NCI-H774 (cell line): ENCODE measurements around the gene CDH16.

Experiments
- DNase-seq: peaks from one replicate; lab custom pipeline; 2025; lab: John Stamatoyannopoulos, UW

The CDH16 gene

DNA sequence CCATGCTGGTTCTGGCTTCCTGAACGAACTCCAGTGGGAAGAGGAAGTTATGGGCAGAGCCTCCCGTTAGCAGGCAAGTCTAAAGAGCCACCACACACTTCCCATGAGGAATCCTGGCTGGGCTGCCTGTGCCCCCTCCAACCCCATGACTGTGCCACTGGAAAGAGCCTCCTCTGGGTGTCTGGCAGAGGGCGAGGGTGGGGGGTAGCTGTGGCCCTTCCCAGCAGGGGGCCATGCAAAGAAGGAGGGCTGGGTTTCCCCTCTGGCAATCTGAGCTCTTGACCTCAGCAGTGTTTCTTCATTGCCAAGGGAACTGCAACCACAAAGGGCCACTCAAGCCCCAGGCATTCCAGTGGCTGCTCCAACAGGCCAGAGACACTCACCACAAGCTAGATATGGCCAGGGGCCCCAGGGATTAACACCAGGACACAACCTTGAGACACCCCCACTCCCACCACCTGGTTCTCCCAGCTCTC lies 8.3 kb upstream of the CDH16 start:
- no peak for DNase-seq

DNA sequence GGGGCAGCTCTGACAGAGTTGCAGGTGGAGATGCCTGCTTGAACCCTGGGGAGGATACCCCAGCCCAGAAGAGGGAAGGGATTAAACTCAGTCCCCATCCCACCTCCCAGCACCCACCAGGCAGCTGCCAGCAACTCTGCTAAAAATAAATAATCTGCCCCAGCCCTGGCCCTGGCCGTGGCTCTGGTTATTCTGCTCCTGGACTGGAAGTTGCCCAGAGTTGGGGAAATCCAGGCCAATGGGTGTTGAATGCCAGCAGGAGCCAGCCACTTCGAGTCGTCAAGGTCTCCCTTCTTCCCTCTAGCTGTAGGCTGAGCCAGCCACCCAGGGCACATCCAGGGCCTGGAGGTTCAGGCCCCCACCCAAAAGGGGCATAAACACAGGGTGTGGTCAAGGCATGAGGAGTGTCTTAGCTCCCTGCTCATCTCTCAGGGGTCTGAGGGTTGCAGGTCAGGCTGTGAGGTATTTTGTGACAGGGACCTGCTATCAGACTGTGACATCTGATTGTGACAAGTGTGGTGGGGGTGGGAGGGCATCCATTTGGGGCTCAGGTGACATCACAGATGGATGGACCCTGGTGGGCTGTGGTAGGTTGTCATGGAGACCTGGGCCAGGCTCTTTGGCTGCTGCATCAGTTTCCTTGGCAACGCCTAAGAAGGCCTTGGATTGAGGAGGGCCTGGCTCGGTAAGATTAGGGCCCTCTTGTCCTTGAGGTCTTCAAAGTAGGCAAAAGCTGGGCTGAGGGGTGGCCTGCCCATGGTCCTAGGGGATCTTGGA lies 7.7 kb upstream of the CDH16 start:
- no peak for DNase-seq

DNA sequence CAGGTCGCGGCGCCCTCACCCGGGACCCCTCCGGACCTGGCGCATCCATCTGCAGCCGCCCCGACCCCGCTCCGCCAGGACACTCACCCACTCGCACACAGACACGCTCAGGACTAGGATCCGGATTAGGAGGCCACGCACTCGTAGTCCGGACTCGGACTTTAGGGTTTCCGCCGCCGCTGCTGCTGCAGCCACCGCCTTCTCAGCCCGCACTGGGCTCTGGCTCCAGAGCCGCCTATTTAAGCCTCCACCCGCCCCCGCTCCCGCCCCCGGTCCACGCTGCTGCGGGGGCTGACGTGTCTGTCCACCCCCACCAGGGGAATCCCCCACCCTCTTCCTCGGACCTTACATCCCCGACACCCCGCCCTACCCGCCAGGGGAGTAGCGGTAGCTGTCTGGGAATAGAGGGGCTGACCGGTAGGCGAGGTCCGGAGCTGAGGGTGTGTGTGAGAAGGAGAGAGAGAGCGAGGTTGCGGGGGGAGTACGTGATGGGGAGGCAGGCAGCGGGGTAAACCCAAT lies 6.7 kb upstream of the CDH16 start, which contains the start of gene RRAD:
Gene RRAD, minus strand, starts transcription at position 214 of the 519 bp plus-strand sequence. CDS start 356 bp downstream, outside the sequence.
- DNase-seq: no peak

DNA sequence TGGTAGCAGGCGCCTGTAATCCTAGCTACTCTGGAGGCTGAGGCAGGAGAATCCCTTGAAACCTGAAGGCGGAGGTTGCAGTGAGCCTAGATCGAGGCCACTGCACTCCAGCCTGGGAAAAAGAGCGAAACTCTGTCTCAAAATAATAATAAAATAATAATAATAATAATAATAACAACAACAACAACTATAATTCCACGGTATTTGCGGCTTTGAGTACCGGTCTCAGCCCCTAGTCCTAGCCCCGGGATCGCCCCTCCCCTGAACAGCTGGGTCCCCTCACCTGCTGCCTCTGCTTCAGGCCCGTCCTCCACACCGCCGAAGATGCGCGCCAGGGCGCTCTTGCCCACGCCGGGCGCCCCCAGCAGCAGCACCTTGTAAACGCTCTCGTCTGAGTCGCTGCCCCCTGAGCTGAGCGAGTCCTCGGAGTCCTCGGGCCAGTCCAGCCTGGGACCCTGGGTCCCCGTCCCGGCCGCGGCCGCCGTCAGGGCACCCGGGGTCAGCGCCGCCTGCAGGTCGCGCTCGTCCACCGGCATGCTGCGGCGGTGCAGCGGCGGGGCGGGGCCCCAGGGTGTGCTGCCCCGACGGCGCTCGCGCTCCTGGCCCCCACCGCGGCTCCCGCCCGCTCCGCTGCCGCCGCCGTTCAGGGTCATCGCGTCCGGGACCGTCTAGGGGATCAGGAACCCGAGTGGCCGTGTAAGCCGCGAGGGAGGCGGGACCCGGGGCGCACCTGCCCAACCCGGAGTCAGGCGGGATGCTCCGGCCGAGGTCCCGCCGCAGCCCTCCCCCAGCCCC lies 6.0 kb upstream of the CDH16 start:
- no peak for DNase-seq

DNA sequence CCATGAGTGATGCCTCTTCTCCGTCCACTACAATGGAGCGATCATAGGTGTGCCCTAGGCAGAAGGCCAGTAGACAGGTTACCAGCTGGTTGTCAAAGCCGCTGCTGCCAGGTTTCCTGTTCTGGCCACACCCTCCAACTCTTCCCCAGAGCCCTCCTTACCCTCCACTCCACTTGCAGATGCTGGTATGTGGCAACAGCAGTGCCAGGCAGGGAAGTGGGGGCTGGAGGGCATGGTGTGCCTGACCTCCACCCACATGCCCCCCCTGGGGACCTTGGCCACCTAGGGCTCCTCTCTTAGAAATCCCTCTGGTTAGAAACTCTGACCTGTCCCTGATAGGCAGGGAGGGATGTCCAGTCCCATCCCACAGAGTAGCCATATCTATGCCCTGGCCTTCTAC lies 5.2 kb upstream of the CDH16 start:
- DNase-seq: no peak

DNA sequence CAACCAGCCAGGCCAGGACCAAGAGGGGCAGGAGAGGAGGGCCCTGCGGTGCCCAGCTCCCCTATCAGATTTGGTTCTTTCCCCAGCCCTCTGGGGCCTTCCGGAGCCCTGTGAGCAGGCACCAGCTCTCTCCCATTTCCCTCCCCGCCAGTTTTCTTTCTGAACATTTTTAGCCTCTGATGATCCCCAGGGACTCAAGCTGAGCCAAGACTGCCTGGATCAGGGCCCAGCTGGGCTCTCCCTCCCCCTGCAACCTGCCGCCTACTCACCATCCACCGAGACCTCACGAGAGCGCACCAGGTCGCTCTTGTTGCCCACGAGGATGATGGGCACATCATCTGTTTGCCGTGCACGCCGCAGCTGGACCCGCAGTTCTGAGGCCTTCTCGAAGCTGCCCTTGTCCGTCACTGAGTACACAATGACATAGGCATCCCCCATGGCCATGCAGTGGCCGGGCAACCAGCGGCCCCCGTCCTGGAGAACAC lies 4.6 kb upstream of the CDH16 start:
- no peak for DNase-seq

DNA sequence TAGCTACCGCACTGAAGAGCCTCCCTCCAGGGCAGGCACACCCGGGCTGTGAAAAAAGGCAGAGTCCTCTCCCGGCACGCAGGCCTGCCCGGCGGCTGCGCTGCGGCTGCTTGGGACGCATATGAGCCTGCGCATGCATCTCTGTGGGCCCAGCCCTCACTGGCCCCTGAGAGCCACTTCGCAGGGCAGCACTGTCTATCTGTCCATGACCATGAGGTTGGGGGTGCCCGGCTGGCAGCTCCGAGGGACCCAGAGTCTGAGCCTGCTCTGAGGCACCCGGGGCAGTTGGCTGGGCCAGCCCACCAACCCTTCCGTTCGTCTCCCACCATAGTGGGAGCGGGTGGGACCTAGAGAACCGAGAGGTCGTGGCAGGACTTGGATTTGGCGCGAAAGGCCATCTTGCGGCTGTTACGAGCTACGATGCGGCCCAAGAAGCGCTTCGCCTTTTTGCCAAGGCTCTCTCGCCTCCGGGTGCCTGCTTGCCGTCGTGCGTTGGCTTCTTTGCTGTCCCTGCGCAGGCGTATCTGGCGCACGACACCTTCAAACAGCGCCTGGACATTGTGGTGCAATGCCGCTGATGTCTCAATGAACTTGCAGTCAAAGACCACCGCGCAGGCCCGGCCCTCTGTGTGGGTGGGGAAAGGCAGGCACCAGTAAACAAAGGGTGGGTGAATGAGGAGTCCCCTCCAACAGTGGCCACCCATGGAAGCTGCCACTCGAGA lies 3.2 kb upstream of the CDH16 start:
- no peak for DNase-seq

DNA sequence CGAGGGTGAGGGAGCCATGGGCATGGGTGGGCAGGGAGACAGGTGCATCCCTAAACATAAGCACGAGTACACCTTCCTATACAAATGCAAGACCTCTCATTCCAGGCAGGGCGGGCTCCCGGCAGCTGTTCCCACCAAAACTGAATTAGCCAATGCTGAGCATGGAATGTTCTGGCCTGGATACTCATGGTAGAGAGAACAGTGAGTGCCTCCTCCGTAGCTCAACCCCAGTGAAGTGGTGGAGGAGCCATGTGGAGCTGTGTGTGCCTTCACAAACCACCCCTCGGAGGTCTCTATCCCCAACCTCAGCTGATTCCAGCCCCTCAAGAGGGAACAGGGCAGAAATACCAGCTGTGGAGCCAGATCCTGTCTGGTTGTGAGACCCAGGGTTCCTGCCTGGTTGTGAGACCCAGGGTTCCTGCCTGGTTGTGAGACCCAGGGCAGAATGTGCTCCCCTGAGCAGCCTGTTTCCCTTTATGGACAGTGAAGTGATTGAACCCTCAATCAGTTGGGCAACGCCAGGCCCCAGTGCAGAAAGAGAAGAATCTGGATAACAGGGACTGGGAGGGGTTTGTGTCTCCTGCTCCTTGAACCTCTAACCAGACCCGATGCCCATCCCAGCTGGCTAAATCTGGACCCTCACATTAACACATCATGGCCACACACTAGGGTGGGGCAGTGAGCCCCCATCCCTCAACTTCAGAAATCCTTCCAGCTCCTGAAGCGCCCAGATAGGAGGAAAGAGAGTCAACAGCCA lies 2.4 kb upstream of the CDH16 start:
- no peak for DNase-seq

DNA sequence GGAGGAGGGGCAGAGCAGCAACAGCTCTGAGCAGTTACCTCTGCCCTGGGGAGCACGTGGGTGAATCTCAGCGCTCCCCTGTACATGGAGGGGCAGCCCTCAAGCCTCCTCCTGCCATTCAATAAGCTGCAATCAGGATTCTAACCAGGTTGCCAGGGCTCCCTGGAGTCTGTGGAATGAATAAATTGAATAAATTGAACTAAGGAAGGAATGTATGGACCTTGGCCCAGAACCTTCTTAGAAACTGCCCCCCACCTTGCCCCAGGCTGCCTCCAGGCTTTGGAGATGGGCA lies 1.6 kb upstream of the CDH16 start:
- DNase-seq: no peak

DNA sequence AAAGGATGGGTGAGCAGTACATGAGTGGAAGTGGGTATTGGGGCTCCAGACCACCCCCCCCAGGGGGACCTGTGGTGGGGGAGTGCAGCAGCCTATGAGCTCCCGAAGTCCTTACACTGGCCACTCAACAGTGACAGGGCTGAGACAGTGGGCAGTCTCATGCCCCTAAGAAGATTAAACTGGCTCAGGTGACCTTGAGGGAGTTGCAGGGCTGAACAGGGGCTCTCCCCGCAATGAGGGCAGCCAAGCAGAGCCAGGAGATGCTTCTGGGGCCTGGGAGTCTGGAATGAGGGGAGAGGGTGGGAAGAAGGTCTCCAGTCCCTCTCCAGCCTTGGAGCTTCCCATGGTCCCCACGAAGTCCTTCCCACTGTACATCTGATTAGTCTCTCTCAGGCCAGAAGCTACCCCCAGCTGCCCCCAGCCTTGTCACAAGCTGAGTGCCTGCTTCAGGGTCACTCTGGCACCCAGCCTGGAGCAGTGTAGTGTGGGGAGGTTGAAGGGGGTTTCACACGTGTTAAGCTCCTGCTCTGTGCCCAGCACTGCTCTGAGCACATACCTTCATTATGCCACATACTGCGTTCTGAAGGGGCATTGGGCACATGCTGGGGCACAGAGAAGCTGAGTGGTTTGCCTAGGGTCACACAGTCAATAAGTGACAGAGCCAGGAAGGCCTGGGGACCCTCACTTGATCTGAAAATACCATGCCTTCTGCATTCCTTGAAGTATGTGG lies 1.0 kb upstream of the CDH16 start:
- no peak for DNase-seq

DNA sequence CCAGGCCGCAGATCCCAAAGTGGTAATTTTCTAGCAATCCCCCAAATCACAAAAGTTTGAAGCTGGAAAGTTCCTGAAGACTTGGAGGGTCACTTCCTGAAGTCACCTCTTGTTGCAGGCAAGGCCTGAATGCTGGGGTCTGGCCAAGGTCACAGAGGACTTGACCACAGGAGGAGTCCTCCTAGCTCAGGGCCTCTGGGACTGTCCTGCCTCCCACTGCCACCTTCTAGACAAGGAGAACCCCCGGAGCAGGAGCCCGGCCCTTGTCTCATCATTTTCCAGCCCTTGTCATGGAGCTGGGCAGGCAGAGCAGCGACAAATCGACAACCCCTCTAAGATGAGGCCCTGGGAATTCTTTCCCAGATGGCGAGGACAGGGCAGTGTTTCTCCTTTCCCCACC lies 330 bp downstream of the CDH16 start:
- no peak for DNase-seq

DNA sequence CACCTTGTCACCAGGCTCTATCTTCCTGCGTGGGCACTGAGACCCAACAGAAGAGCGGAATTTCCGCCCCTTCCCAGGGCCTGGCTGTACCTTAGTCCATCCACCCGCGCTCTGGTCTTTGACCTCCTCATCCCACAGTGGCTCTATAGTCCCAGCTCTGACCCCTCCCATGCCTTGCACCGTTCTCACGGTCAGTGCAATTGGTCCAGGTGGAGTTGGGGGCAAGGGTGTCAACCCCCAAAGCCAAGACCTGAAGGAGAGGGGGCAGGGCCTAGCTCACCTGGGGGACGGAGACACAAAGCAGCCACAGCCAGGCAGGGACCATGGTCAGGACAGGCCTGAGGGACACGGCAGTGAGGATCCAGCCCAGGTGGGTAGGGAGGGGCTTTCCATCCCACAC lies 944 bp downstream of the CDH16 start:
- DNase-seq: no peak

DNA sequence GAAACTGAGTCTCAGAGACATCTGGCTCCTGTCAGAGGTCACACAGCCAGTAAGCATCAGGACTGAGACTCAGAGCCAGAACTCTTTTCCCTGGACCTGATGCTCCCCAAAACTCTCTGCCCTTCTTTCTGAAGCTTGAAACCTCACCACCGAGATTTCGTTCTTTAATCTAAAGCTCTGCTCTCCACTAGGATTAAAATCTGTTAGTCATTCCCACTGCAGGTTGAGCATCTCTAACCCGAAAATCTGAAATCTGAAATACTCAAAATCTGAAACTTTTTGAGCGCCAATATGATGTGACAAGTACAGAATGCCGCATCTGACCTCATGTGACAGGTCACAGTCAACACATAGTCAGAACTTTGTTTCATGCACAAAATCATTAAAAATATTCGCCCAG lies 2.2 kb downstream of the CDH16 start:
- no peak for DNase-seq

DNA sequence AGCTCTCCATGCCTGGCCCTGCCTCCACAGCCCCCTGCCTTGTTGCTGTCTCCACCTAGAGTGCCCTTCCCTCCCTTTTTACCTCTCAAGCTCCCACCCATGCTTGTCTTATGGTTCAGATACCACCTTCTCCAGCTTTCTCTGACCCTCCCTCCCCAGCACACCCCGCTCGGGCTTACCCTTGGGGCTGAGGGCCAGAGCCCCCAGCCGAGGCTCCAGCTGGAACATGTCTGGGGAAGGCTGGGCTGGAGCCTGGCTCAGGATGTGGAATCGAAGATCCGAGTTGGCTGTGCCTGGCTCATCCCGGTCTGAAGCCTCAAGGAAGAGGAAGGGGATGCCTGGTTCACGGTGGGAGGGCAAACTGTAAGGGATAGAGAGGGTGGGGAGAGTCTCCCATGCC lies 3.6 kb downstream of the CDH16 start:
- no peak for DNase-seq

DNA sequence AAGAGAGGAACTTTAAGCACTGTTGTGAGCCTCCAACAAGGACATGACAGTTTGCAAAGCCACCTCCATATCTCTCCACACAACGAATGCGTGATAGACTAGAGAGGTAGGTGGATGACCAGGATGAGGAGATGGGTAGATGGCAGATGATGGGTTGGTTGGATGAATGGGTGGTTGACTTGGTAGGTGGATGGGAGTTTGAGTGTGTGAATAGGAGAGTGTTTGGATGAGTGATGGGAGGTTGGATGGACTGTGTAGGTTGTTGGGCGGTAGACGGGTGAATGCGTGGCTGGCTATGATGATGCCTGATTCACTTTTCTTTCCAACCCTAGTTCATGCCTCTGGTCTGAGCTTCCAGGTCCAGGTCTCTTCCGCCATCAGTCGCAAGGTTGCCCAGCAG lies 4.1 kb downstream of the CDH16 start:
- no peak for DNase-seq

DNA sequence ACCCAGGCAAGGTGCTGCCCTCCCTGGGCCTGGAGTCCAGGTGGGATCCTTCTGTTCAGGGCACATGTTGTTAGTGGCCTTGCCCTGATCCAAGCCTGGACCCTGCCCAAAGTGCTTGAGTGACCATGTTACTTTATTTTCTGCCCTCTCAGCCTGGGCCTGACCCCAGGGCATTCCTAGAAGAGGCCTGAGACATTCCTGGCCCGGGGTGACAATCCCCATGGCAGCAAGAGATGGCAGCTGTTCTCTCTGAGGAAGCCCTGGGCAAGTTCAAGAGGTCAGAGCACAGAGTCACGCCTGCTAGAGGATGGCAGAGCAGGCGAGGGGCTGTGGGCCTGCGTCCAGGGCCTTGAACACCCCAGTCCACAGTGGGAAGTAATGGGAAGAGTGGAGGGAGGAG lies 5.0 kb downstream of the CDH16 start:
- DNase-seq: no peak

DNA sequence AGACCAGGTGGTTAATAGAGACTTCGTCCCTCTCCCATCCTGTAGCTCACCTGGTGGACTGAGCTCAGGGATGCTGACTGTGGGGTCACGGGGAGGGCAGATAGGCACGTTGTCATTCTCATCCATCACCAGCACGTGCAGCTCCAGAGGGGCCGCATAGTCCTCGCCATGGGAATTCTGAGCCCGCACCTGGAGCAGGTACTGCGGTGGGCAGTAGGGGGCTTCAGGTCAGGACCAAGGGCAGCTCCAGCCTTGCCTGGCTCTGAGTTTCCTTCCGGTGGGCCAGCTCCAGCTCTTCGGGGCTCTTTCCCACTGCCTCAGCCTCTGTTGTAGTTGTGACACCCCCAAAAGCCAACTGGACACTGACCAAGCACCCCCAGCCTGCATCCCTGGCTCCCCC lies 5.6 kb downstream of the CDH16 start:
- DNase-seq: no peak

DNA sequence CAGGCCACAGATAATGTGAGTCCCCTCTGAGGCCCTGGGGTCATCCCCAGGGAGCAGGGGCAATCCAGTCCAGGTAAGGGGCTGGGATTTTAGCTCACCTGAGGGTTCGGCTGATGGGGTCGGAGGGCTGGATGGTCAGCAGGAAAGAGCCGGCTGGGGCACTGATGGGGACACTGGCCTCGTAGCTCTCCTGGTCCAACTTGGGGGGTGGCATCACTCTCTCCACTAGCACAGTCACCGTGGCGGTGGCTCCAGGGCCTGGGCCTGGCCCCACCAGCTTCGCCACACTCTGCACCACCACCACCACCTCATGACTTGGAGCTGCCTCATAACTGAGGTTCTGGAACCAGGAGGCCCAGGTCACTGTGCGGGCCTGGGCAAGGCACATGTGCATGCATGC lies 6.9 kb downstream of the CDH16 start:
- DNase-seq: no peak

DNA sequence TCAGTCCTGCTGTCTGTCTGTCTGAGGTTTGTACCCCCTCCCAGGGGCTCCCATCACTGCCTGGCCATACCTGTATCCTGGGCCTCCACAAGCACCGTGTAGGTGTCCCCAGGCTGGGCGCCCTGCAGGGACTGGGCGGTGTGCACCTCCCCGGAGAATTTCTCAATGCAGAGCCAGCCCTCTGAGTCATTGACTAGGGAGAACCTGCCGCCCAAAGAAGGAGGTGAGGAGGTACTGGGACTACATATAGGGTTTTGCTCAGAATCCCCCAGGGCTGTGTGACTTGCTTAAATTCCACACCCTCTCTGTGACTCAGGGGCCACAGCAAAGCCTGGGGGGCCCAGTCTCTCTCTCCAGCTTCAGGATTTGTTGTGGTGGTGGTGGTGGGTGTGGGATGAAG lies 7.6 kb downstream of the CDH16 start:
- no peak for DNase-seq

DNA sequence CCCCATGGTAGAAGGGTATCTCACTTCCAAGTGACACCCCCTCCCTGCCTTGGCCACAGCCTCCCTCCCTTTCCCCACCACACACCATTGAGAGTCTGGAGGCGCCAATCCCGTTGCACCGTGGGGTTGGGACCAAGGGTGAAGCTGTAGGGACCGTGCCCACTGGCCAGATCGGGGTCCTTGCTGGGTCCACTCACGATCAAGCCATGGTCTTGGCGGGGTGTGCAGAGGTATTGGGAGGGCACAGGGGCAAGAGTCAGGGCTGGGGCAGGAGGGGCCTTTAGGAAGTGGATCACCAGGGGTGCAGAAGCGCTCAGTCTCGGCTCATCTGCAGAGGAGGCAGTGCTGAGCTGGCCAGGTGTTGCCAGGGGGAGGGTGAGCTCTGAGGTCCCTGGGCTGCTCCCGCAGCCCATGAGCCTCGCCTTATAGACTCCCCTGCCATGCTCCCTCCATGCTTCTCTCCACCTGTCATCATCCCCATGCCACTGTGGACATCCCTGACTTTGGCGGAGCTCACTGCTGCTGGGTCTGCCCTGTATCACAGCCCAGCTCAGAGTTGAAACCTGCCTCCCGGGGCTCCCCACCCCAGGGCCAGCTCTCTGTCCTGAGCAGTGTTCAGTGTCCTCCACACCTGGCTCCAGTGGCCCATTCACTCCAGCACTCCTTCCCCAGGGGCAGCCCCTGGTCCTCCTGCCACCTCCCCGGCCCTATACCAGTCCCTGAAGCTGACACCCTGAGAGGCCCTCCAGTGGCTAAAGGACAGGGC lies 8.3 kb downstream of the CDH16 start:
- no peak for DNase-seq
